HFF-Myc (cell line): ENCODE data around the gene PTPRM.

Experiments used
- DNase-seq: peaks from one replicate; pipeline ENCODE4 v3.0.0-alpha.2; 2011; ENCODE audit warnings: low read depth; ENCODE audit errors: extremely low read depth
- H3K4me3 ChIP-seq: replicated peaks from 2 replicates; pipeline ENCODE4 v1.5.1; 2011; ENCODE audit warnings: low read depth, mild to moderate bottlenecking, control low read depth, low read length
- CTCF ChIP-seq: IDR thresholded peaks from 2 replicates; pipeline ENCODE4 v1.5.1; 2012; ENCODE audit warnings: mild to moderate bottlenecking, low read depth, low read length, control low read depth; ENCODE audit errors: missing control alignments

The PTPRM gene

GRCh38 chr18:7684357-7684756 is 117.2 kb downstream of the PTPRM start:
- no peak for DNase-seq
- no peak for TF ChIP-seq CTCF
- H3K4me3 ChIP-seq = no peak overlapping the region

- no peak for TF ChIP-seq CTCF
- DNase-seq = no peak
Measured at GRCh38 chr18:7684966-7685365, 117.8 kb downstream of the PTPRM start.

GRCh38 chr18:7686278-7686677 is 119.2 kb downstream of the PTPRM start:
- no peak for DNase-seq
- TF ChIP-seq CTCF = no peak
- no peak overlapping the region for H3K4me3 ChIP-seq

More at GRCh38 chr18:7684966-7685365, 117.8 kb downstream of the PTPRM start:
- no peak overlapping the region for H3K4me3 ChIP-seq

GRCh38 chr18:7688580-7688979 is 121.5 kb downstream of the PTPRM start:
- DNase-seq = no peak
- no peak for TF ChIP-seq CTCF
- H3K4me3 ChIP-seq = no peak overlapping the region

- TF ChIP-seq CTCF = no peak
- no peak overlapping the region for H3K4me3 ChIP-seq
- DNase-seq = no peak
Measured at GRCh38 chr18:7691206-7691605, 124.1 kb downstream of the PTPRM start.

GRCh38 chr18:7696780-7697179 is 129.7 kb downstream of the PTPRM start:
- H3K4me3 ChIP-seq = no peak overlapping the region
- TF ChIP-seq CTCF = no peak
- DNase-seq = peak; percentile 36

- H3K4me3 ChIP-seq = no peak overlapping the region
- no peak for TF ChIP-seq CTCF
- no peak for DNase-seq
Measured at GRCh38 chr18:7697306-7697705, 130.2 kb downstream of the PTPRM start.
